AG10803 (cell line): ENCODE results near the gene HNF1A.

Experiments used
- DNase-seq: peaks from one replicate; pipeline ENCODE4 v3.0.0; 2010; ENCODE audit warnings: low read depth
- H3K4me3 ChIP-seq: 2 replicates; pipeline ENCODE4 v1.5.1; 2011; ENCODE audit warnings: mild to moderate bottlenecking, low read length, control low read depth
- CTCF ChIP-seq: conservative IDR thresholded peaks from 2 replicates; pipeline ENCODE4 v1.5.1; 2011; ENCODE audit warnings: mild to moderate bottlenecking, low read length, control low read depth, inconsistent platforms

Gene HNF1A

GRCh38 chr12:121010860-121011259 is 32.5 kb downstream of the HNF1A start:
- no peak for DNase-seq
- TF ChIP-seq CTCF = no peak

DNA sequence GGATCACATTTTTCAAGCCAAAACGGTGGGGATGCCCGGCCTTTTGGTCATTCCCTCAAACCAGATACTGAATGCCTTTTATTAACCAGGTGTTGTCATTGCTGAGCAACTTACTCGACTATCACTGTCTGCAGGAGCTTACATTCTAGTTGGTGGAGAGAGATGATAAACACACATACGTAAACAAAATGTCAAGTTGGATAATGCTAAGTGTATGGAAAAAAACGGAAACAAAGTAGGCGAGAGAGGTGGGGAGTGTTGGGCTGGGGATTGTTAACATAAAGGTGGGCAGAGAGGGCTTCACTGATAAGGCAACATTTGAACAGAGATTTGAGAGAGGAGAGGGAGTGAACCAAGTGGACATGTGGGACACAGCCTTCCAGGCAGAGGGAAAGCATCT is 33.5 kb downstream of the HNF1A start:
- H3K4me3 ChIP-seq = no peak overlapping the region
- no peak for DNase-seq
- no peak for TF ChIP-seq CTCF

More at GRCh38 chr12:121010860-121011259, 32.5 kb downstream of the HNF1A start:
- no peak overlapping the region for H3K4me3 ChIP-seq

GRCh38 chr12:121013715-121014114 is 35.4 kb downstream of the HNF1A start:
- TF ChIP-seq CTCF = no peak
- no peak overlapping the region for H3K4me3 ChIP-seq
- DNase-seq = no peak

GRCh38 chr12:121015825-121016766 is 37.8 kb downstream of the HNF1A start, which contains the start of gene C12orf43:
TSS of gene C12orf43 (minus strand) at chr12:121016487. CDS start at chr12:121016474, 13 bp downstream.
- no peak for TF ChIP-seq CTCF

GRCh38 chr12:121017966-121018491 is 39.7 kb downstream of the HNF1A start:
- H3K4me3 ChIP-seq = no peak overlapping the region
- no peak for TF ChIP-seq CTCF
- no peak for DNase-seq

More at GRCh38 chr12:121015825-121016766, 37.8 kb downstream of the HNF1A start, which contains the start of gene C12orf43:
- DNase-seq = peak; percentile 83
- H3K4me3 ChIP-seq = peak within 1 kb of the TSS; percentile 97

- no peak overlapping the region for H3K4me3 ChIP-seq
- TF ChIP-seq CTCF = no peak
These were observed 40.7 kb downstream of the HNF1A start for GRCh38 chr12:121018860-121019617.

More at GRCh38 chr12:121018860-121019617, 40.7 kb downstream of the HNF1A start:
- DNase-seq = no peak
